K562 (cell line): ENCODE results near the gene NACA2. TPM values are rescaled to one million over a fixed set of nuclear protein-coding genes. Genes with fewer than 3 reads are reported as not detected.
A peak's percentile ranks its signal among the peaks of the same experiment; 100 is the strongest.

Source experiments
- ATAC-seq: fragments of 200-7000 bp; cut with Tn5 transposase; 3 replicates; pipeline ENCODE4 v1.9.1; 2020; ENCODE audit warnings: moderate library complexity
- BruUV-seq: library from RNA; stranded (reverse); fragments of 400-500 nt; replicated peaks from 2 replicates; lab custom pipeline; 2021; lab: Mats Ljungman, UMichigan
- CTCF ChIA-PET: fragments of 300-600 bp; formaldehyde crosslinking; extraction: SDS; loops from one replicate; lab custom pipeline; 2021; ENCODE audit warnings: low intra/inter-chr PET ratio; lab: Yijun Ruan, JAX
- POLR2A ChIA-PET: fragments of 300-600, 350-650 bp; sonication (Branson Sonifier 250); formaldehyde crosslinking; extraction: SDS; loops from one replicate; lab custom pipeline; 2021; ENCODE audit warnings: antibody characterized with exemption, inconsistent platforms; lab: Yijun Ruan, JAX
- DNase-seq, 4 experiments: peaks; one replicate each; pipeline versions ENCODE4 v3.0.0 to v3.0.0-alpha.2; 2011 to 2018; ENCODE audit warnings: low spot score in 3 of 4, mixed read lengths in 3 of 4; ENCODE audit errors: extremely low read depth in 1 of 4
- FAIRE-seq: peaks from 2 replicates; lab custom pipeline; 2011; peaks lifted over from hg19 to GRCh38; lab: Jason Lieb, UNC
- H2AFZ ChIP-seq: 2 replicates; pipeline ENCODE4 v1.6.0; 2011; ENCODE audit warnings: low read depth, low read length, control low read depth, inconsistent platforms
- H3K27ac ChIP-seq: fragments of 200-600 bp; 3 replicates; pipeline ENCODE4 v1.8.0; 2011; ENCODE audit warnings: low read depth, mild to moderate bottlenecking, control low read depth, inconsistent platforms, low read length, moderate library complexity, mixed read lengths; ENCODE audit errors: extremely low read depth
- H3K27me3 ChIP-seq, 2 experiments: fragments of 300-600 bp in 1 of 2; 2 replicates in 1 of 2; 3 replicates in 1 of 2; pipeline versions ENCODE4 v1.6.0 to v1.8.0; 2011; ENCODE audit warnings: inconsistent platforms in 2 of 2, low read length in 2 of 2, mild to moderate bottlenecking in 1 of 2, mixed read lengths in 1 of 2, moderate library complexity in 1 of 2; ENCODE audit not compliant: control insufficient read depth in 2 of 2, insufficient read depth in 2 of 2
- H3K36me3 ChIP-seq: fragments of 300-600 bp; 3 replicates; pipeline ENCODE4 v1.8.0; 2011; ENCODE audit warnings: mild to moderate bottlenecking, low read length, inconsistent platforms; ENCODE audit not compliant: control insufficient read depth, insufficient read depth
- H3K4me1 ChIP-seq, 2 experiments: fragments of 200-600 bp in 1 of 2; replicated peaks in 1 of 2; 2 replicates in 1 of 2; 3 replicates in 1 of 2; pipeline versions ENCODE4 v1.5.1 to v1.8.0; 2011; ENCODE audit warnings: inconsistent platforms in 2 of 2, low read length in 2 of 2, mild to moderate bottlenecking in 1 of 2, mixed read lengths in 1 of 2, moderate library complexity in 1 of 2; ENCODE audit not compliant: control insufficient read depth in 2 of 2, insufficient read depth in 2 of 2
- H3K4me2 ChIP-seq: 2 replicates; pipeline ENCODE4 v1.6.1; 2011; ENCODE audit warnings: low read length, control low read depth, inconsistent platforms, mixed read lengths; ENCODE audit not compliant: insufficient read depth
- H3K4me3 ChIP-seq: fragments of 200-600 bp; sonication (generic), shearing (Covaris generic); 2 replicates; pipeline ENCODE4 v1.5.1; 2016; ENCODE audit warnings: control low read depth, inconsistent platforms
- H3K79me2 ChIP-seq: fragments of 200-600 bp; 3 replicates; pipeline ENCODE4 v1.8.0; 2011; ENCODE audit warnings: low read length, inconsistent platforms; ENCODE audit not compliant: control insufficient read depth, insufficient read depth
- H3K9ac ChIP-seq, 2 experiments: 2 replicates each; pipeline versions ENCODE4 v1.6.0 to v1.6.1; 2011; ENCODE audit warnings: low read depth in 2 of 2, low read length in 2 of 2, control low read depth in 1 of 2, inconsistent platforms in 1 of 2, mild to moderate bottlenecking in 1 of 2, mixed read lengths in 1 of 2; ENCODE audit not compliant: insufficient read depth in 1 of 2
- H3K9me1 ChIP-seq: one replicate; pipeline ENCODE4 v1.6.0; 2011; ENCODE audit warnings: inconsistent platforms, mild to moderate bottlenecking, low read length, moderate library complexity; ENCODE audit not compliant: control insufficient read depth, insufficient read depth
- H3K9me3 ChIP-seq: replicated peaks from 2 replicates; pipeline ENCODE4 v1.5.1; 2011; ENCODE audit warnings: low read depth, low read length, inconsistent platforms; ENCODE audit not compliant: control insufficient read depth, insufficient read depth
- H4K20me1 ChIP-seq: replicated peaks from 2 replicates; pipeline ENCODE4 v1.6.1; 2011; ENCODE audit warnings: low read length, inconsistent platforms, mixed read lengths; ENCODE audit not compliant: control insufficient read depth, insufficient read depth
- CSDE1 ChIP-seq, 2 experiments: fragments of 450-650 bp; IDR thresholded peaks; 2 replicates each; pipeline ENCODE4 v1.6.1; 2016; ENCODE audit warnings: mild to moderate bottlenecking in 1 of 2
- RAD21 ChIP-seq, 2 experiments: fragments of 250-450 bp in 1 of 2; fragments of 450-650 bp in 1 of 2; sonication (Bioruptor Pico) in 1 of 2; formaldehyde crosslinking in 1 of 2; IDR thresholded peaks in 1 of 2; conservative IDR thresholded peaks in 1 of 2; 2 replicates each; pipeline versions ENCODE4 v1.4.0 to v1.8.0; 2020 to 2022; ENCODE audit warnings: mild to moderate bottlenecking in 2 of 2, moderate library complexity in 1 of 2
- RBM15 ChIP-seq: fragments of 200-400 bp; formaldehyde crosslinking; IDR thresholded peaks from 2 replicates; pipeline ENCODE4 v1.6.1; 2018; ENCODE audit warnings: mild to moderate bottlenecking, low read length, moderate library complexity; ENCODE audit not compliant: insufficient read depth
- SMAD1 ChIP-seq: fragments of 150-350 bp; IDR thresholded peaks from 2 replicates; pipeline ENCODE4 v1.6.1; 2014; ENCODE audit warnings: low read length, low read depth; ENCODE audit not compliant: partially characterized antibody
- SMAD4 ChIP-seq: fragments of 250-450 bp; sonication (Bioruptor Pico); conservative IDR thresholded peaks from 2 replicates; pipeline ENCODE4 v1.8.0; 2021; ENCODE audit warnings: inconsistent platforms, mild to moderate bottlenecking, moderate library complexity
- ZBTB7A ChIP-seq: IDR thresholded peaks from 2 replicates; pipeline ENCODE4 v1.6.1; 2011; ENCODE audit warnings: low read depth, mild to moderate bottlenecking, low read length, moderate library complexity, borderline replicate concordance; ENCODE audit not compliant: control insufficient read depth
- ZFP1 ChIP-seq: fragments of 450-650 bp; formaldehyde crosslinking; IDR thresholded peaks from 2 replicates; pipeline ENCODE4 v1.4.0; 2020; ENCODE audit warnings: mild to moderate bottlenecking, mixed read lengths
- ZFX ChIP-seq: sonication (generic); formaldehyde crosslinking; IDR thresholded peaks from 2 replicates; pipeline ENCODE4 v1.8.0; 2022; ENCODE audit warnings: mild to moderate bottlenecking, missing genetic modification reagents, moderate library complexity
- ZNF175 ChIP-seq: fragments of 200-800 bp; sonication (Bioruptor generic); IDR thresholded peaks from 2 replicates; pipeline ENCODE4 v1.6.1; 2016; ENCODE audit warnings: low read depth, mild to moderate bottlenecking, missing genetic modification characterization, missing compliant biosample characterization
- ZNF766 ChIP-seq: fragments of 200-800 bp; sonication (Bioruptor generic); conservative IDR thresholded peaks from 2 replicates; pipeline ENCODE4 v1.6.1; 2016; ENCODE audit warnings: missing genetic modification characterization, missing compliant biosample characterization
- in situ Hi-C: fragments of 300-500 bp; cut with MboI; formaldehyde crosslinking; loops from 4 replicates; pipeline ENCODE4 v1.15.0; 2018; ENCODE audit warnings: inconsistent platforms, mixed read lengths
- intact Hi-C: fragments of 100-400 bp; cut with micrococcal nuclease; formaldehyde crosslinking; loops from 2 replicates; pipeline ENCODE4 v1.14.2; 2022
- polyA plus RNA-seq, 8 experiments: library from polyadenylated mRNA; depleted of rRNA in 4 of 8; stranded (reverse) in 5 of 8; unstranded in 3 of 8; fragments of >200 nt; fragmentation: Nextera tagmentation in 2 of 8; fragmentation: Illumina TruSeq in 1 of 8; extraction: Ambion mirVana in 2 of 8; extraction: Trizol in 1 of 8; gene quantifications; 2 replicates each; pipeline versions ENCODE4 v1.2.1 to v1.2.3, GENCODE V29; 2011 to 2014; ENCODE audit warnings: inconsistent platforms in 1 of 8, missing spikeins in 1 of 8
- total RNA-seq, 7 experiments: library from RNA; depleted of rRNA in 6 of 7; stranded (reverse); fragments of >200 nt in 6 of 7; fragmentation: Illumina TruSeq in 2 of 7; extraction: Trizol in 2 of 7; gene quantifications; 2 replicates each; pipeline versions ENCODE4 v1.2.1 to v1.2.3, GENCODE V29; 2011 to 2021; ENCODE audit warnings: low replicate concordance in 1 of 7
- TF ChIP-seq, protein P1 (sequence below): sonication (generic); formaldehyde crosslinking; IDR thresholded peaks from 2 replicates; pipeline ENCODE4 v1.8.1; 2023; ENCODE audit warnings: mild to moderate bottlenecking, missing genetic modification reagents
- TF ChIP-seq, protein P2 (sequence below): fragments of 250-450 bp; sonication (Bioruptor Pico); IDR thresholded peaks from 2 replicates; pipeline ENCODE4 v1.5.0; 2021
- TF ChIP-seq, protein P3 (sequence below), 3 experiments: fragments of 200-800 bp in 1 of 3; fragments of 250-450 bp in 1 of 3; fragments of 450-650 bp in 1 of 3; sonication (Bioruptor Pico) in 1 of 3; sonication (Bioruptor generic) in 1 of 3; formaldehyde crosslinking in 1 of 3; IDR thresholded peaks; 2 replicates each; pipeline versions ENCODE4 v1.6.1 to v1.8.0; 2016 to 2022; ENCODE audit warnings: mild to moderate bottlenecking in 2 of 3, missing genetic modification characterization in 2 of 3, missing compliant biosample characterization in 1 of 3, moderate library complexity in 1 of 3

The NACA2 gene
- total and polyA plus RNA-seq, 9 of the 15 experiments (the other 6 are each of a cell fraction or from before 2014, with no cell fraction given): 0.13 to 0.29 (median 0.23) TPM; not detected in 4

DNA sequence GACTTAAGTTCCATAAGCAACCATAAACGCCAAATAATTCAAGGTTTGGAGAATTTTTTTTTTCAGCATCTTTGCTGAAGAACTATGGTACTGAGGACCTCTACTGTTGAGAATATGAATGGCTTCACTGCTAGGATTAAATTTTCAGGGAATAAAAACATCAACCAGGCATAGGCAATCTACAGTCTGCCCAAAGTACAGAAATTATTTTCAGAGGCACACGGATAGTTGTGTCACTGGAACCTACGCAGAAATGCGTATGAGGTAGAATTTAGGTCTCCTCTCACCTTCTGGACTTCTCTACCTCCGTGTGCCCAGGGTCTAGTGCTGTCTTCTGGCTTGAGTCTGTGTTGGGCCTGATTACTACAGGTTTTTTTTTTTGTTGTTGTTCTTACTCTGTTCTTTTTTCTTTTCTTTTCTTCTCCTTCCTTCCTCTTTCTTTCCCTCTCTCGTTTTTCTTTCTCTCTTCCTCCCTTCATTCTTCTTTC lies 39.7 kb downstream of the NACA2 start (continued):
- TF ChIP-seq RBM15 (no peak), SMAD1 (no peak), ZFP1 (CRISPR knock-in tag) (no peak), RAD21 (CRISPR knock-in tag; conservative IDR thresholded peaks at IDR 0.05 in 1 of 2, IDR thresholded peaks at IDR 0.05 in 1 of 2) (peak; percentile 70 to 81), SMAD4 (CRISPR knock-in tag) (no peak), ZFX (CRISPR knock-in tag) (no peak), ZNF175 (CRISPR knock-in tag) (no peak)
- TF ChIP-seq, protein P1, sequence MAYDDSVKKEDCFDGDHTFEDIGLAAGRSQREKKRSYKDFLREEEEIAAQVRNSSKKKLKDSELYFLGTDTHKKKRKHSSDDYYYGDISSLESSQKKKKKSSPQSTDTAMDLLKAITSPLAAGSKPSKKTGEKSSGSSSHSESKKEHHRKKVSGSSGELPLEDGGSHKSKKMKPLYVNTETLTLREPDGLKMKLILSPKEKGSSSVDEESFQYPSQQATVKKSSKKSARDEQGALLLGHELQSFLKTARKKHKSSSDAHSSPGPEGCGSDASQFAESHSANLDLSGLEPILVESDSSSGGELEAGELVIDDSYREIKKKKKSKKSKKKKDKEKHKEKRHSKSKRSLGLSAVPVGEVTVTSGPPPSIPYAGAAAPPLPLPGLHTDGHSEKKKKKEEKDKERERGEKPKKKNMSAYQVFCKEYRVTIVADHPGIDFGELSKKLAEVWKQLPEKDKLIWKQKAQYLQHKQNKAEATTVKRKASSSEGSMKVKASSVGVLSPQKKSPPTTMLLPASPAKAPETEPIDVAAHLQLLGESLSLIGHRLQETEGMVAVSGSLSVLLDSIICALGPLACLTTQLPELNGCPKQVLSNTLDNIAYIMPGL (CRISPR knock-in tag): no peak

DNA sequence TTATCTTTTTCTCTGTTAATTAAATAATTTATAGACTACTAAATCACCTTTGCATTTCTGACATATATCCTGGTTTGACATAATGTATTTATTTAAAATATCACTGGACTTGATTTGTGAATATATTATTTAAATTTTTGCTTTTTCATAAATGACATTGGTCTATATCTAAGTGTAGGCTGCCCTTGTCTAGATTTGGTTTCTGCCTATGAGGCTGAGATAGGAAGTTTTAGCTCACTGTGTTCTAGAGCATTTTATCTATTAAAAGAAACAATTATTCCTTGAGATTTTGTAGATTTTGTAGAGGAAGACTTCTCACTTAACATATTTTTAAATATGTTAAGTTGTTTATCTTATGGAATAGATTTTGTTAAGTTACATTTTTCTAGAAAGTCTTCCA lies 43.9 kb downstream of the NACA2 start:
- ATAC-seq: no peak
- ChIA-PET CTCF (no interaction called here), POLR2A (no interaction called here)
- H3K4me1 ChIP-seq: no peaks in the 10 kb centered on the region
- H3K4me2 ChIP-seq: no peak overlapping the region
- H3K9me1 ChIP-seq: no peaks in the 10 kb centered on the region
- in situ Hi-C loops: no loop called here
- intact Hi-C loops: no loop called here
- H3K9me3 ChIP-seq: no peaks in the 10 kb centered on the region
- H3K27ac ChIP-seq: no peak overlapping the region
- no peak overlapping the region for H3K4me3 ChIP-seq
- no peaks in the 10 kb centered on the region for H3K79me2 ChIP-seq
- no peak overlapping the region for H3K9ac ChIP-seq
- H3K27me3 ChIP-seq: no peaks in the 10 kb centered on the region
- FAIRE-seq: no peak
- no peak for DNase-seq
- no peaks in the 10 kb centered on the region for H4K20me1 ChIP-seq
- H3K36me3 ChIP-seq: no peaks in the 10 kb centered on the region
- BruUV-seq: no TSS peak
- no peak overlapping the region for H2AFZ ChIP-seq
- TF ChIP-seq, protein P2, sequence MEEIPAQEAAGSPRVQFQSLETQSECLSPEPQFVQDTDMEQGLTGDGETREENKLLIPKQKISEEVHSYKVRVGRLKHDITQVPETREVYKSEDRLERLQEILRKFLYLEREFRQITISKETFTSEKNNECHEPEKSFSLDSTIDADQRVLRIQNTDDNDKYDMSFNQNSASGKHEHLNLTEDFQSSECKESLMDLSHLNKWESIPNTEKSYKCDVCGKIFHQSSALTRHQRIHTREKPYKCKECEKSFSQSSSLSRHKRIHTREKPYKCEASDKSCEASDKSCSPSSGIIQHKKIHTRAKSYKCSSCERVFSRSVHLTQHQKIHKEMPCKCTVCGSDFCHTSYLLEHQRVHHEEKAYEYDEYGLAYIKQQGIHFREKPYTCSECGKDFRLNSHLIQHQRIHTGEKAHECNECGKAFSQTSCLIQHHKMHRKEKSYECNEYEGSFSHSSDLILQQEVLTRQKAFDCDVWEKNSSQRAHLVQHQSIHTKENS (CRISPR knock-in tag): no peak
- TF ChIP-seq ZBTB7A (no peak), ZNF766 (CRISPR knock-in tag) (no peak), CSDE1 (IDR thresholded peaks at IDR 0.05) (no peak)
- TF ChIP-seq, protein P3, sequence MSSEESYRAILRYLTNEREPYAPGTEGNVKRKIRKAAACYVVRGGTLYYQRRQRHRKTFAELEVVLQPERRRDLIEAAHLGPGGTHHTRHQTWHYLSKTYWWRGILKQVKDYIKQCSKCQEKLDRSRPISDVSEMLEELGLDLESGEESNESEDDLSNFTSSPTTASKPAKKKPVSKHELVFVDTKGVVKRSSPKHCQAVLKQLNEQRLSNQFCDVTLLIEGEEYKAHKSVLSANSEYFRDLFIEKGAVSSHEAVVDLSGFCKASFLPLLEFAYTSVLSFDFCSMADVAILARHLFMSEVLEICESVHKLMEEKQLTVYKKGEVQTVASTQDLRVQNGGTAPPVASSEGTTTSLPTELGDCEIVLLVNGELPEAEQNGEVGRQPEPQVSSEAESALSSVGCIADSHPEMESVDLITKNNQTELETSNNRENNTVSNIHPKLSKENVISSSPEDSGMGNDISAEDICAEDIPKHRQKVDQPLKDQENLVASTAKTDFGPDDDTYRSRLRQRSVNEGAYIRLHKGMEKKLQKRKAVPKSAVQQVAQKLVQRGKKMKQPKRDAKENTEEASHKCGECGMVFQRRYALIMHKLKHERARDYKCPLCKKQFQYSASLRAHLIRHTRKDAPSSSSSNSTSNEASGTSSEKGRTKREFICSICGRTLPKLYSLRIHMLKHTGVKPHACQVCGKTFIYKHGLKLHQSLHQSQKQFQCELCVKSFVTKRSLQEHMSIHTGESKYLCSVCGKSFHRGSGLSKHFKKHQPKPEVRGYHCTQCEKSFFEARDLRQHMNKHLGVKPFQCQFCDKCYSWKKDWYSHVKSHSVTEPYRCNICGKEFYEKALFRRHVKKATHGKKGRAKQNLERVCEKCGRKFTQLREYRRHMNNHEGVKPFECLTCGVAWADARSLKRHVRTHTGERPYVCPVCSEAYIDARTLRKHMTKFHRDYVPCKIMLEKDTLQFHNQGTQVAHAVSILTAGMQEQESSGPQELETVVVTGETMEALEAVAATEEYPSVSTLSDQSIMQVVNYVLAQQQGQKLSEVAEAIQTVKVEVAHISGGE (CRISPR knock-in tag; IDR thresholded peaks at IDR 0.05): peak in 1 of 3 experiments; percentile 56; a peak in 2 of 6 replicates
